ENCODE measurements around the gene SMCO2.

Gene SMCO2

GRCh38 chr12:27446436-27446835 lies at the start of gene SMCO2:
Gene SMCO2, plus strand, starts transcription at chr12:27446736. Its CDS starts 23,896 bp downstream, at chr12:27470632.
- DNase-seq, result no peak

DNA sequence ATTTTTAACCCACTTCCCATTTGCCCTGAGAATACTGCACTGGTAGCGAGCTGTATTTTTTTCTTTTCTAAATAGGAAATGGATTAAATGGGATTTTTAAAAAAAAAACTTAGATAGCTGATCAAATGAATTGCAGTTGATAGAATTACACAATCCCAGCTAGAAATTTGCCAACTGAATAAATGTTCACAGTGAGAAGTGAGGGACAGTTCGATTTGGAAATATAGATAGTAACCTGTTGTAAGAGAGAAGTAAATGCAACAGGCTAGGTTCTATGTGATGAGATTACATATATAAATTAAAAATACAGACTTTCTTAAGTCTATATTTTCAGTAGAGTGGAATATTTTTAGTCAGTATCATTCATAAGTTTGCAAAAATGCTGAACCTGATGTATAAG lies 48.1 kb upstream of the SMCO2 start:
- no peak for DNase-seq

DNA sequence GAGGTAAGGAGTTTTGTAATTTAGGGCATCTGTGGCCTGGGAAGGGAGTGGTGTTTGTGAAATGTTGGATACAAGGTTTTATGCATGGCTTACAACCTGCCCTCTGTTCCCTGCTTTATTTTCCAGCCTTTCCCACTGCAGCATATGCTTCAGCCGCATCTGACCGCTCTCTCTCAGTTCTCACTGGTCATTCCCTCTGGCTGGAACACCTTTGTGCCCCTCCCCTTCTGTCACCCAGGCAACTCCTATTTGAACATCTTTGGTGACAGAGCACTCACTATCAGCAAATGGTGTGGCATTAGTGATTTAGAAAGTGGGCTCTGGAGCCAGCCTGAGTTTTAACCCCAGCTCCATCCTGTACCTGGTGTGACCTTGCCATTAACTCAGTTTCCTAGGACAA lies 47.5 kb upstream of the SMCO2 start:
- DNase-seq, result no peak

DNA sequence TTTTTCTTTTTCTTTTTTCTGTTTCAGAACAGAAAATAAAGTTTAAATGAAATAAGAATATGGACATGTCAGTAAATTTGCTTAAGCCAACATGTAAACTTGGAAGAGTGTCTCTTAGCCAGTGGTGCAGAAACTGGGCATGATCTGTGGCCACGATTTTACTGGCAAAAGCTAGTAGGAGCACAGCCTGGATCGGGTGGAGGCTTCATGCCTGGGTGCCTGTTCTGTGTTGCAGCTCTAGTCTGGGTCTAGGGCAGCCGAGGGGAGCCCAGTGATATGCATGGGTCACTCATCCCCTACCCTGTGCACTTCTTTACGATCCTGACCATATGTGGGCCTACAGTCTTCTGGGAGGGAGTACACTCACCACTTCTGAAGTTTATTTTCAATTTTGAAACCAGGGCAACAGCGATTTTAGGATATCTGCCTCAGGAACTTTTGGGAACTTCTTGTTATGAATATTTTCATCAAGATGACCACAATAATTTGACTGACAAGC lies 45.6 kb upstream of the SMCO2 start:
- no peak for DNase-seq

DNA sequence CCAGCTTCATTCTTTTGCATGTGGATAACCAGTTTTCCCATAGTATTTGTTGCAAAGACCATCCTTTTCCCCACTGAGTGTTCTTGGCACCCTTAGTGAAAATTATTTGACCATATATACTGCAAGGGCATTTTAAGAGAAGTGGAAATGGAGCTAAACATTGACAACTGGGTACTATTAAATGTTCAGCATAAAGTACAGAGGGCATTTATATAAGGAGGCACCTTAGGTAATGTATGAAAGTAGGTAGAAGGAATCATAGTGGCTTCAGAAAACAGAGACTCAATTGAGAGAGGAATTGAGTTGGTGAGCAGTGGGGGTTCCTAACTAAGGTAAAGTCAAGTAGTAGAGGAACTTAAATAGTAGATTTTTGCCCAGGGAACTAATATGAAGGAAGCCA lies 34.5 kb upstream of the SMCO2 start:
- no peak for DNase-seq

DNA sequence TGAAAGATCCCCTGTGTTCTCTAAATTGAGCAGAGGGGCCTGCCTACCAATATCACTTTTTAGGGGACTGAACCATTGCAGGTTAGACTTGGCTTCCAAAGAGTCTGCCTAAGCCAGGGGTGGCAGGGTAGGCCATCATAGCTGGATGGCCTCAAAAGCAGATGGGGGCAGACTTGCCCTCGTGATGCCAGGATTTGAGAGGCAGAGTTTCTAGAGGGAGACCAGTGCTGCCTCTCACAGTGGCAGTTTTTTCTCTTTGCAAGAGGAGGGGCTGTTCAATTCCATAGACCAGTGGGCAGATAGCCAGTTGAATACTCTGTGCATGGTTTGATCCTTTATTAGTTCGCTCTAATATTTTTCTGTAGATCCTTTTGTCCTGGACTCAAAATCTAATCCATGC lies 23.8 kb upstream of the SMCO2 start:
- peak; percentile 46 for DNase-seq

DNA sequence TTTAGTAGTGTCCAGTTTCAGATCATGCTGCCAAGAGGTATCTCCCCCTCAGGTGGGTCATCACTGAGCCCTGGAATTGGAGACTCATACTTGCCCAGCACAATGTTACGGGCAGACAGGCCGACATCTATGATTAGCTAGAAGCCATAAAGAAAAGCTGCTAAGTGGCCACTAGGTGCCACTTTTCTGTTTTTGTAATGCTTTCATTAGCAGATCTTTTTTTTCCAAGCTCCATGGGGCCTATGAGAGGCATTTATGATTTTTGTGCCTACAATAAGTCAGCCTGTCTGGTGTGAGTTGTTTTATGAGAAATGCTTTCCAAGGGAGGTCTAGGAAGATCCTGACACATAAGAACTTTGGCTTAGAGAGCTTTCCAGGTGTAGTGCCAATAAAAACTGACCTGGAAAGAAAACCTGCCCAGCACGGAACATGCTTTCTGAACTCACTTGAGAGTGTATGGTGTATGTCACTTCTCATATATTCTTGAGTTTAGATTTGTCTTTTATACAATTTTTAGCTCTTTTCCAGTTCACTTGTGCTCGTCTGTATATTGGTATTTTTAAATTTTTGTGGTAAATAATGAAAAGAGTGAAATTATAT lies 21.8 kb upstream of the SMCO2 start:
- DNase-seq, result peak; percentile 79

DNA sequence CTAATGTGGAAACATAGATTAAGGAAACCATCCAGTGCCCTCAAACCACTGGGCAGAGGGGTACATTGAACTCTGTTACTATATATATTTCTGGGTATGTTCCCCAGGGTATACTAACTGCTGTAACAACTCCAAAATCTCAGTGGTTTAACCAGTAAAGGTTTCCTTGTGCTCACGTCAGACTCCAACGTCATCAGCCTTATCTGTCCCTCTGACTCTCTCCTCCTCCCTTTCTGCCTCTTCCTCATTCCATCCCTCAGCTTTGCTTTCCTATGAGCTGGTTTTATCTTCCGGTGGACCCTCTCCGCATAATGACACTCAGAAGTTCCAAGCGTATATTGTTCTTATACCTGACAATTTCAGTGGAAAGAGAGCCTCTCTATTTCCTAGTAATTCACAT lies 21.2 kb upstream of the SMCO2 start:
- no peak for DNase-seq

- DNase-seq, result no peak
Measured at GRCh38 chr12:27426743-27427487, 19.6 kb upstream of the SMCO2 start.

DNA sequence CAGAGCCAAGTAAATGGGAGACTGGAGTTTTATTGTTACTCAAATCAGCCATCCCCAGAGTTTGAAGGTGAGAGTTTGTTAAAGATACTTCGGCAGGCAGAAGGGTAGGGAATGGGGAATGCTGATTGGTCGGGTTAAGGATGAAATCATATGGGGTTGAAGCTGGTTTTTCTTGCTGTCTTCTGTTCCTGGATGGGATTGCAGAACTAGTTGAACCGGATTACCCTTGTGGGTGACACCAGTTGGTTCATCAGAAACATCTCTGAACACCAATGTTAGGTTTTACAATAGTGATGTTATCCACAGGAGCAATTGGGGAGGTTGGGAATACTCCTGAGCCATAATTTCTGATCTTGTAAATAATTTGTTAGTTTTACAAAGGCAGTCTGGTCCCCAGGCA lies 18.7 kb upstream of the SMCO2 start:
- no peak for DNase-seq

DNA sequence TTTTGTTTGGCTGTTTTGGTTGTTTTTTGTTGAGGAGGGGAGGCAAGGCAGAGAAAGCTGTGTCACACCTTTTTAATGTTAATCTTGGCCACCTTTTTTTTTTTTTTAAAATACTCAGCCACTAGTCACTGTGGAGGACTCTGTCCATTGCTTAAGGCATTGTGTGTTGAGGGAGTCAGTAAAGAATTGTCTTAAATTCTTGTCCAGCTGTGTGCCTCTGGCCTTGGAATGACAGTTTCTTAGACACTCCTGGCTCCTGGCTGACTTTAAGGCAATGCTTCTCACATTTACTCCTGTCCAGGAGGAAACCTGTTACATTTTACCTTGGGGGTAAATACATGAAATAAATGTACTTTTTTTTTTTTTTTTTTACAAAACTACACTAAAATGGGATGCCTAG lies 18.1 kb upstream of the SMCO2 start:
- no peak for DNase-seq

DNA sequence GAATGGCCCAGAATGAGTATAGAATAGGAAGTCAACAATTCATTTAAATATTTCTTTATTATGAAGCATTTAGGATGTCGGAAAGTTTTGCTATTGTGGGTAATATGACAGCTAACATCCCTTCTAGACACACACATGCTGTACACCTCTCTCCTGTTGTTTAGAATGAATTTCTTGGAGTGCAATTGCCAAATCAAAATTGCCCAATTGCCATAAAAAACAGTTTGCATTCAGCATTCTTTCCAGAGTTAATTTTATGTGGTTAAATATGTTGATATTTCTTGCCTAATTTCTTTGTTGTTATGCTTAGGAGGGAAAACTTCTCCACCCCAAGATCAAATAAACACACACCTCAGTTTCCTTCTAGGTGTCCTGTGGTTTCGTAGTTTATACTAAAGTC lies 16.9 kb upstream of the SMCO2 start:
- no peak for DNase-seq

- no peak for DNase-seq
Measured at GRCh38 chr12:27431185-27431584, 15.4 kb upstream of the SMCO2 start.

DNA sequence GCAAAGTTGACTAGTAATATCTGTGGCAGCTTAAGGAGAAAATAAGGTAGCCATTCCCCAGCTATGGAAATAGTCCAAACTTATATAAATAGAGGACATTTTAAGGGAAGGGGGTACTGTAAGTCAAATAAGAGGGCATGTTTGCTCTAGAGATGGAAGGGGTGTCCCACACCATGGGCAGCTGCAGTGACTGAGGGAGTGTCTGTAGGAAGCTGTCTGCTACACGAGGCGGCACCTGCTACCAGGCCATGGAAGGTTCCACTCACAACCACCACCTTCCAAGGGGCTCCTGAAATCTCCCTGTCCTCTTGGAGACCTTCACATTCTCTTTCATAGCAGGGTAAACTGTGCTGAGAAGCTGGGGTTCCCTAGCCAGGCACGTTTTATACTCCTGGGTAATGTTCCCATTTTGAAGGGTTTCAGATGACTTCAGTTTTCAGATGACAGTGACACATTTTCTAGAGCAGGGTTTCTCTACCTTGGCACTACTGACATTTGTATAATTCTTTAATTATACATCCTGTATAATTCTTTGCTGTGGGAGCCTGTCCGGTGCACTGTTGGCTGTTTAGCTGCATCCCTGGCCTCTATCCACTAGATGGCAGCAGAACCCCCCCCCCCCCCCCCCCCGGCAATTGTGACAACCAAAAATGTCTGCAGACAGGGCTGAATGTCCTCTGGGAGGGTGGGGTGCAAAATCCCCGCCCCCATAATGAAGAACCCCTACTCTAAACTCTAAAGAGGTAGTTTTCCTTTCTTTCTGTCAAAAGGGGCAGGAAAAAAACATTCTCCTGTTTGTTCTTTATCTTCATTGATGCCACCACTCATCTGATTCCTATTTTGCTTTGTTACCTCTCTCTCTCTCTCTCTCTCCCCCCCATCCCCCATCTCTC lies 11.6 kb upstream of the SMCO2 start:
- DNase-seq, result peak; percentile 49

DNA sequence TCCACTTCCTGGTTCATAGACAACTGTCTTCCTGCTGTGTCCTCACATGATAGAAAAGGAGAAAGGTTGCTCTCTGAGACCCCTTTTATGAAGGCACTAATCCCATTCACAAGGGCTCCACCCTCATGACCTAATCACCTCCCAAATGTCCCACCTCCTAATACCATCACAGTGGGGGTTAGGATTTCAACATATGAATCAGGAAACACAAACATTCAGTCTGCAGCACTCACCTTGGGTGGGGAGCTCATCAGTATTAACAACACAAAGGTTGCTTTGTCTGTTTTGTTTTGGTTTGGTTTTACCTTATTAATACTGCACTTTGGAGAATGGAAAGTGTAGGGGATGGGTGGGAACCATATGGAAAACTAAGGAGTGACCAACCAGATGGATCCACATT lies 10.5 kb upstream of the SMCO2 start:
- DNase-seq, result no peak

- no peak for DNase-seq
Measured at GRCh38 chr12:27436768-27437167, 9.8 kb upstream of the SMCO2 start.

- no peak for DNase-seq
Measured at GRCh38 chr12:27437839-27438238, 8.7 kb upstream of the SMCO2 start.

GRCh38 chr12:27447761-27448160 lies 1.2 kb downstream of the SMCO2 start:
- DNase-seq, result no peak

DNA sequence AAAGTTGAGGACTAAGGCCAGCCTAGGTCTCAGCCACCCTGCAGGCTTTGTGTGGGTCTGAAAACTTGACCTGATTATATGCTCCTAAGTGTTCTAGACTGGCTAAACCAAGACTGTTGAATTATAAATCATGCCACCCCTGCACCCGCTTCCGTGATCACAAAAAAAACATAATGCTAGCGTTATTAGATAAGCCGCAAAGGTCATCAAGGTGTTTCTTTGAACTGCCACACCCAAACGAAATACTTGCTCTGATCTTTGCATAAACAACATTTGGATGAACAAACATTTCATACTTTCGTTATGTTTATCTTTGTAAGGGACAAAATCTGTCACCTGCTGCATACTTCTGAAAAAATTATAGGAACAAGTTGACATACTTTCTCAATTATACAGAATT lies 2.5 kb downstream of the SMCO2 start:
- no peak for DNase-seq

DNA sequence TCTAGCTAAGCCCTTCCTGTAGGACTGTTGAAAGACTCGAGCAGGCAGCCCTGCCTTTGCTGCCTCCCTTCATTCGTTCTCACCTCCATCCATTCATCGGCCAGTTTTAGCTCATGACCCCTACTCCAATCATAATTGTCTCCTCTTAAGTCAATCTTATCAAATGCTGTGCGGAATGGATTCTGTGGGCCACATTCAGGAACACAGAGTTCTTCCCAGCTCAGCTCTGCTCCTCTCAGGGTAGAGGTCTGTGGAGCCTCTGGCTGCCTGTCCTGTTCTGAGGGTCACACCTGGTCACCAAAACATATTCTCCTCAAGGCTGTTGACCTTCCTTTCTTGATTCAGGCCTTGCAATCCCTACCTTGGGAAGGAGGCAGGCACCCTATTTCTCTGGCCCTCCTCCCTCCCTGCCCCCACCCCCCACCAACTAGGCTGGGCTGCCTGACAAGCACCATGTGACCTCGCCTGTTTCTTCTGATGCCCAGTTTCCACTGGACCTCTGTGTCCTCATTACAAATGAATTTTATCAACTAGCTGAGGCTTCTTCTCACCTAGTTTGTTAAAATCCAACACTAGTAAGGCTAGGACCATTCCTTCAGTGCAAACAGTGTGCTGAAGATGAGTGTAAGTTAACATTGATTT lies 3.5 kb downstream of the SMCO2 start:
- no peak for DNase-seq

DNA sequence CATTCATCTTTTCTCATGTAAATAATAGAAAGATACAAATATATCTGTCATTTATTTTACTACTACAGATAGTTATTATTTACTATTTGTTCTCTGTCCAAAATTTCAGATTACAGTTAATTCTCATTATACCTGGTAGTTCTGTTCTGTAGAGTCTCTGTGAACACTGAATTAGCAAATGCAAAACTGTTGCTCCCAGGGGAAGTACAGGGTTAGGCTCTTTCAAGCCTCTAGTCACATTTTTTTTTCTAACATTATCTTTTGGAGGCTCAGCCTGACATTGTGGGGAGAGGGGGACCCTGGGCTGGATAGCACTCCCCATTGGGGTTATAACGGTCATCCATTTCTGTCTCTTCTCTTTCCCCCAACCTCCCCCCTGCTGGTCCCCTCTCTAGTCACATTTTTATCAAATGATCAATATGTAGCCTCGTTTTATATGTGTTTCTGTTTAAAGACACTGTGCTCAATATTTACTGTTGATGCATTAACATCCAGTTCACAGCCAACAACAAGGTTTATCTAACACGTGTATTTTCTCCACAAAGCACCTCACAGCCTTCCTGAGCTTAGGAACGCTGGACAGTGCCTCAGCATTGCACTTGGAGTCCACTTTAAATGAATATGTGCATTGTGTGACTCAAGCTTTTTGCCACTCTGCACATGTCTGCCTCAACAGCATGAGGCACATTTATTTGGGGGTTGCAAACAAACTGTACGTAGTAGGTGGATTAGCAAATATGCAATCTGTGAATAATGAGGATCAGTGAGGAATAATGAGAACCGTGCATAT lies 4.7 kb downstream of the SMCO2 start:
- no peak for DNase-seq

- DNase-seq, result no peak
Measured at GRCh38 chr12:27453421-27453820, 6.9 kb downstream of the SMCO2 start.

Measured in NCI-H2171 treated with DMSO at 0.1 percent for 48 hours (cell line).